GM10266 (cell line): Measurements from ENCODE around the gene GON4L.
"Not testable (repeated sequence)": the region's sequence is repeated elsewhere in the genome, so short reads cannot be mapped to it uniquely, and the experiment has no call there.

ENCODE experiments used
- DNase-seq: peaks from one replicate; pipeline ENCODE4 v3.0.0; 2012; ENCODE audit errors: extremely low spot score
- CTCF ChIP-seq: IDR thresholded peaks from 2 replicates; pipeline ENCODE4 v1.5.1; 2012; ENCODE audit warnings: mild to moderate bottlenecking, low read depth; ENCODE audit not compliant: control insufficient read depth, insufficient read depth; ENCODE audit errors: missing control alignments

GON4L gene

GRCh38 chr1:155840386-155840785, 16.6 kb downstream of the GON4L start:
- DNase-seq: no peak
- TF ChIP-seq CTCF: no peak

GRCh38 chr1:155835548-155835947, 21.5 kb downstream of the GON4L start:
- TF ChIP-seq CTCF: no peak
- no peak for DNase-seq

- DNase-seq: not testable (repeated sequence)
Observed at GRCh38 chr1:155834927-155835399, 22.1 kb downstream of the GON4L start.

- no peak for TF ChIP-seq CTCF
- no peak for DNase-seq
Observed at GRCh38 chr1:155834296-155834926, 22.6 kb downstream of the GON4L start.

- no peak for TF ChIP-seq CTCF
- DNase-seq: no peak
Observed at GRCh38 chr1:155833665-155834295, 23.2 kb downstream of the GON4L start.

GRCh38 chr1:155831279-155831976, 25.6 kb downstream of the GON4L start:
- no peak for TF ChIP-seq CTCF
- no peak for DNase-seq

GRCh38 chr1:155827450-155827849, 29.6 kb downstream of the GON4L start:
- DNase-seq: no peak
- TF ChIP-seq CTCF: no peak
